HG02970 (cell line): ENCODE results near the gene UBL4A.

Experiments
- ATAC-seq: cut with Tn5 transposase; IDR thresholded peaks from one replicate; pipeline ENCODE4 v1.9.1; 2021; ENCODE audit warnings: mild to moderate bottlenecking, moderate library complexity, moderate number of reproducible peaks; ENCODE audit not compliant: unreplicated experiment, low FRiP score

Gene UBL4A

GRCh38 chrX:154466036-154466435, 20.4 kb downstream of the UBL4A start:
- ATAC-seq: no peak

- ATAC-seq: no peak
Observed at GRCh38 chrX:154465601-154466000, 20.8 kb downstream of the UBL4A start.

- ATAC-seq: no peak
Observed at GRCh38 chrX:154464806-154465365, 21.5 kb downstream of the UBL4A start.

- no peak for ATAC-seq
Observed at GRCh38 chrX:154463611-154464220, 22.7 kb downstream of the UBL4A start.

GRCh38 chrX:154462396-154462795, 24.0 kb downstream of the UBL4A start:
- no peak for ATAC-seq

GRCh38 chrX:154460326-154460725, 26.1 kb downstream of the UBL4A start:
- no peak for ATAC-seq

- no peak for ATAC-seq
Observed at GRCh38 chrX:154459832-154460231, 26.6 kb downstream of the UBL4A start.

- ATAC-seq: no peak
Observed at GRCh38 chrX:154458954-154459778, 27.2 kb downstream of the UBL4A start.

GRCh38 chrX:154458116-154458953, 28.1 kb downstream of the UBL4A start, which contains the start of gene PLXNA3:
PLXNA3 (plus strand) TSS chrX:154458281; CDS start chrX:154460184, 1,903 bp downstream.
- ATAC-seq: peak; percentile 43

GRCh38 chrX:154457491-154458115, 28.8 kb downstream of the UBL4A start:
- peak; percentile 31 for ATAC-seq

- ATAC-seq: no peak
Observed at GRCh38 chrX:154452823-154453222, 33.6 kb downstream of the UBL4A start.

- ATAC-seq: no peak
Observed at GRCh38 chrX:154450312-154450711, 36.1 kb downstream of the UBL4A start.

- no peak for ATAC-seq
Observed at GRCh38 chrX:154449618-154450017, 36.8 kb downstream of the UBL4A start.

GRCh38 chrX:154448484-154448883, 37.9 kb downstream of the UBL4A start:
- no peak for ATAC-seq

GRCh38 chrX:154446430-154446829, 40.0 kb downstream of the UBL4A start:
- no peak for ATAC-seq

GRCh38 chrX:154445776-154446175, 40.6 kb downstream of the UBL4A start:
- no peak for ATAC-seq

- ATAC-seq: no peak
Observed at GRCh38 chrX:154444755-154445246, 41.6 kb downstream of the UBL4A start.

GRCh38 chrX:154443992-154444754, 42.2 kb downstream of the UBL4A start, which contains the start of gene FAM50A:
FAM50A (plus strand) TSS chrX:154444141; CDS start chrX:154444236, 95 bp downstream.
- ATAC-seq: no peak

- ATAC-seq: no peak
Observed at GRCh38 chrX:154443479-154443910, 42.9 kb downstream of the UBL4A start.
